Fibroblast of lung (primary cell): ENCODE data around the gene PKN3. TPM values are rescaled to one million over a fixed set of nuclear protein-coding genes. Genes with fewer than 3 reads are reported as not detected.

Experiments used
- DNase-seq, 2 donors: peaks; one replicate each; pipeline versions ENCODE4 v3.0.0 to v3.0.0-alpha.2; 2010; ENCODE audit warnings: low read depth in 2 of 2
- H2AFZ ChIP-seq: 2 replicates; pipeline ENCODE4 v1.5.1; 2012; ENCODE audit warnings: low read length, control low read depth, inconsistent platforms
- H3K27ac ChIP-seq: 2 replicates; pipeline ENCODE4 v1.5.1; 2011; ENCODE audit warnings: low read length, control low read depth; ENCODE audit not compliant: insufficient read depth
- H3K27me3 ChIP-seq: 2 replicates; pipeline ENCODE4 v1.5.1; 2011; ENCODE audit warnings: mild to moderate bottlenecking, low read length; ENCODE audit not compliant: control insufficient read depth, insufficient read depth
- H3K36me3 ChIP-seq: 2 replicates; pipeline ENCODE4 v1.5.1; 2011; ENCODE audit warnings: low read length; ENCODE audit not compliant: control insufficient read depth, insufficient read depth
- H3K4me1 ChIP-seq: 2 replicates; pipeline ENCODE4 v1.5.1; 2011; ENCODE audit warnings: low read length; ENCODE audit not compliant: control insufficient read depth, insufficient read depth; ENCODE audit errors: extremely low read depth
- H3K4me2 ChIP-seq: 2 replicates; pipeline ENCODE4 v1.5.1; 2011; ENCODE audit warnings: low read length, control low read depth; ENCODE audit not compliant: insufficient read depth; ENCODE audit errors: extremely low read depth
- H3K4me3 ChIP-seq, 4 experiments: fragments of 200-600 bp in 1 of 4; sonication (generic) in 1 of 4; replicated peaks in 1 of 4; 2 replicates each; pipeline ENCODE4 v1.5.1; 2011 to 2016; ENCODE audit warnings: low read length in 4 of 4, low read depth in 3 of 4, mild to moderate bottlenecking in 3 of 4, control low read depth in 2 of 4, inconsistent platforms in 1 of 4, mixed read lengths in 1 of 4; ENCODE audit not compliant: insufficient read depth in 1 of 4; ENCODE audit errors: control extremely low read depth in 1 of 4
- H3K79me2 ChIP-seq: 2 replicates; pipeline ENCODE4 v1.5.1; 2012; ENCODE audit warnings: mild to moderate bottlenecking, low read length, inconsistent platforms; ENCODE audit not compliant: control insufficient read depth, insufficient read depth
- H3K9ac ChIP-seq: 2 replicates; pipeline ENCODE4 v1.5.1; 2011; ENCODE audit warnings: mild to moderate bottlenecking, low read length, control low read depth; ENCODE audit not compliant: insufficient read depth
- H3K9me3 ChIP-seq: 2 replicates; pipeline ENCODE4 v1.5.1; 2012; ENCODE audit warnings: low read depth, low read length; ENCODE audit not compliant: control insufficient read depth, insufficient read depth
- H4K20me1 ChIP-seq: 2 replicates; pipeline ENCODE4 v1.5.1; 2011; ENCODE audit warnings: low read length; ENCODE audit not compliant: control insufficient read depth, insufficient read depth; ENCODE audit errors: extremely low read depth
- CTCF ChIP-seq, 2 donors: IDR thresholded peaks in 1 of 2; conservative IDR thresholded peaks in 1 of 2; 1 replicate in 1 of 2; 2 replicates in 1 of 2; pipeline ENCODE4 v1.5.1; 2011 to 2012; ENCODE audit warnings: low read length in 2 of 2, control low read depth in 1 of 2, inconsistent platforms in 1 of 2, low read depth in 1 of 2, mild to moderate bottlenecking in 1 of 2
- EZH2 ChIP-seq: IDR thresholded peaks from 2 replicates; pipeline ENCODE4 v1.5.1; 2012; ENCODE audit warnings: low read length, control low read depth, mild to moderate bottlenecking; ENCODE audit errors: missing control alignments
- polyA plus RNA-seq, 2 donors: library from polyadenylated mRNA; depleted of rRNA in 1 of 2; stranded (reverse) in 1 of 2; unstranded in 1 of 2; fragments of >200 nt; gene quantifications; 2 replicates each; pipeline ENCODE4 v1.2.1, GENCODE V29; 2011 to 2012; ENCODE audit warnings: missing spikeins in 1 of 2
- total RNA-seq: library from RNA; depleted of rRNA; stranded (reverse); fragments of >200 nt; gene quantifications from 2 replicates; pipeline ENCODE4 v1.2.1, GENCODE V29; 2014

PKN3 gene
- total and polyA plus RNA-seq, 2 donors (not counting 1 experiment from before 2014, with no cell fraction given): 1.7 to 1.8 TPM

GRCh38 chr9:128753627-128754026, 51.3 kb downstream of the PKN3 start:
- Histone ChIP-seq H3K36me3 (peaks cover 8% of the 10 kb centered on the region), H4K20me1 (no peaks in the 10 kb centered on the region), H3K4me2 (no peak overlapping the region), H3K4me3 (no peak overlapping the region), H3K27ac (no peak overlapping the region), H3K4me1 (no peaks in the 10 kb centered on the region), H2AFZ (no peak overlapping the region), H3K9ac (no peak overlapping the region), H3K79me2 (no peaks in the 10 kb centered on the region), H3K9me3 (no peaks in the 10 kb centered on the region), H3K27me3 (no peaks in the 10 kb centered on the region)
- DNase-seq: no peak
- TF ChIP-seq EZH2: no peak
- no peak for TF ChIP-seq CTCF (conservative IDR thresholded peaks at IDR 0.05 in 1 of 2, IDR thresholded peaks at IDR 0.05 in 1 of 2; ENCODE audit: low read depth in 1 of 2, low read length in 2 of 2)

GRCh38 chr9:128757602-128758001, 55.3 kb downstream of the PKN3 start:
- Histone ChIP-seq H3K79me2 (no peaks in the 10 kb centered on the region), H3K9ac (no peak overlapping the region), H3K36me3 (peaks cover 6% of the 10 kb centered on the region), H4K20me1 (no peaks in the 10 kb centered on the region), H3K27ac (no peak overlapping the region), H3K27me3 (no peaks in the 10 kb centered on the region), H3K4me2 (no peak overlapping the region), H3K9me3 (no peaks in the 10 kb centered on the region), H2AFZ (no peak overlapping the region), H3K4me3 (no peak overlapping the region), H3K4me1 (no peaks in the 10 kb centered on the region)
- TF ChIP-seq CTCF (conservative IDR thresholded peaks at IDR 0.05 in 1 of 2, IDR thresholded peaks at IDR 0.05 in 1 of 2; ENCODE audit: low read depth in 1 of 2, low read length in 2 of 2) (no peak), EZH2 (no peak)
- DNase-seq: no peak

GRCh38 chr9:128762671-128763449, 60.6 kb downstream of the PKN3 start:
- H3K4me3 ChIP-seq: no peak overlapping the region
- no peak overlapping the region for H3K27ac ChIP-seq
- no peaks in the 10 kb centered on the region for H3K79me2 ChIP-seq
- H3K4me2 ChIP-seq: no peak overlapping the region
- H3K4me1 ChIP-seq: no peaks in the 10 kb centered on the region
- TF ChIP-seq EZH2 (no peak), CTCF (conservative IDR thresholded peaks at IDR 0.05 in 1 of 2, IDR thresholded peaks at IDR 0.05 in 1 of 2; ENCODE audit: low read depth in 1 of 2, low read length in 2 of 2) (no peak)
- H2AFZ ChIP-seq: no peak overlapping the region
- H3K36me3 ChIP-seq: no peaks in the 10 kb centered on the region
- H4K20me1 ChIP-seq: no peaks in the 10 kb centered on the region
- H3K9ac ChIP-seq: no peak overlapping the region
- H3K9me3 ChIP-seq: no peaks in the 10 kb centered on the region
- no peak for DNase-seq
- no peaks in the 10 kb centered on the region for H3K27me3 ChIP-seq
